CD4-positive, alpha-beta T cell (primary cell): ENCODE results near the gene HIP1R. TPM values are rescaled to one million over a fixed set of nuclear protein-coding genes. Genes with fewer than 3 reads are reported as not detected.

Source experiments
- ATAC-seq: fragments of 200-7000 bp; cut with Tn5 transposase; one replicate; pipeline ENCODE4 v1.10.0; 2022; ENCODE audit warnings: mild to moderate bottlenecking; ENCODE audit not compliant: poor library complexity
- CTCF ChIA-PET: fragments of 350-600 bp; sonication (Branson Sonifier 250); formaldehyde crosslinking; loops from one replicate; lab custom pipeline; 2021; ENCODE audit warnings: antibody characterized with exemption, inconsistent platforms; lab: Charles Lee
- POLR2A ChIA-PET: fragments of 350-600 bp; sonication (Branson Sonifier 250); formaldehyde crosslinking; loops from one replicate; lab custom pipeline; 2021; ENCODE audit warnings: antibody characterized with exemption, inconsistent platforms; lab: Charles Lee
- DNase-seq, 14 experiments: peaks; one replicate each; pipeline ENCODE4 v3.0.0-alpha.2; 2013 to 2020; ENCODE audit warnings: mixed read lengths in 2 of 14
- H3K27ac ChIP-seq, 2 donors: one replicate each; pipeline versions ENCODE4 v1.5.1 to v1.7.0; 2013; ENCODE audit warnings: low read length in 2 of 2, low read depth in 1 of 2, mild to moderate bottlenecking in 1 of 2
- H3K27me3 ChIP-seq, 2 experiments: 1 replicate in 1 of 2; 2 replicates in 1 of 2; pipeline versions ENCODE4 v1.6.1 to v1.7.0; 2013; ENCODE audit warnings: low read length in 2 of 2, control low read depth in 1 of 2, mild to moderate bottlenecking in 1 of 2, moderate library complexity in 1 of 2; ENCODE audit not compliant: insufficient read depth in 2 of 2, control insufficient read depth in 1 of 2
- H3K36me3 ChIP-seq: one replicate; pipeline ENCODE4 v1.6.1; 2013; ENCODE audit warnings: low read length, control low read depth; ENCODE audit not compliant: insufficient read depth
- H3K4me1 ChIP-seq: one replicate; pipeline ENCODE4 v1.6.1; 2013; ENCODE audit warnings: low read length, control low read depth; ENCODE audit not compliant: insufficient read depth
- H3K4me3 ChIP-seq: one replicate; pipeline ENCODE4 v1.5.1; 2013; ENCODE audit warnings: mild to moderate bottlenecking, low read length, moderate library complexity
- H3K9me3 ChIP-seq, 2 experiments: 1 replicate in 1 of 2; 2 replicates in 1 of 2; pipeline versions ENCODE4 v1.6.1 to v1.7.0; 2013; ENCODE audit warnings: low read length in 2 of 2, mild to moderate bottlenecking in 2 of 2, control low read depth in 1 of 2, moderate library complexity in 1 of 2; ENCODE audit not compliant: control insufficient read depth in 1 of 2, insufficient read depth in 1 of 2
- H3K27ac Mint-ChIP-seq: one replicate; pipeline ENCODE4 v1.8.0; 2020; ENCODE audit warnings: mixed read lengths
- H3K27me3 Mint-ChIP-seq: one replicate; pipeline ENCODE4 v1.8.0; 2021; ENCODE audit warnings: mixed read lengths
- H3K36me3 Mint-ChIP-seq: one replicate; pipeline ENCODE4 v1.8.0; 2021; ENCODE audit warnings: low read depth, mixed read lengths
- H3K4me1 Mint-ChIP-seq: one replicate; pipeline ENCODE4 v1.8.0; 2021; ENCODE audit warnings: low read depth, mixed read lengths
- H3K4me3 Mint-ChIP-seq: one replicate; pipeline ENCODE4 v1.8.0; 2020; ENCODE audit warnings: mild to moderate bottlenecking, mixed read lengths
- H3K9me3 Mint-ChIP-seq: one replicate; pipeline ENCODE4 v1.8.0; 2020; ENCODE audit warnings: mixed read lengths
- intact Hi-C, 2 experiments: fragments of 100-400 bp; cut with DNase I in 1 of 2; cut with micrococcal nuclease in 1 of 2; formaldehyde crosslinking; loops; one replicate each; pipeline versions ENCODE4 v1.15.1 to v1.9.0; 2023 to 2025; cut with DNase I, micrococcal nuclease
- total RNA-seq, 174 experiments: library from RNA in 2 of 174; stranded (reverse) in 2 of 174; gene quantifications; one replicate each; pipeline ENCODE4 v1.2.3 and lab custom pipeline; 2021 to 2026
- TF ChIP-seq, protein P1 (sequence below): fragments of 200-600 bp; IDR thresholded peaks from one replicate; pipeline ENCODE4 v1.8.0; 2022; ENCODE audit warnings: antibody characterized with exemption, mild to moderate bottlenecking

HIP1R gene
- total RNA-seq, 2 experiments from 2014 or later = 184 to 185 TPM

GRCh38 chr12:122882908-122883558 is 47.8 kb downstream of the HIP1R start:
- no peak overlapping the region for H3K4me3 ChIP-seq
- H3K4me1 ChIP-seq = peaks cover 59% of the 10 kb centered on the region
- H3K36me3 ChIP-seq = no peaks in the 10 kb centered on the region
- no peaks in the 10 kb centered on the region for H3K9me3 ChIP-seq
- TF ChIP-seq, protein P1, sequence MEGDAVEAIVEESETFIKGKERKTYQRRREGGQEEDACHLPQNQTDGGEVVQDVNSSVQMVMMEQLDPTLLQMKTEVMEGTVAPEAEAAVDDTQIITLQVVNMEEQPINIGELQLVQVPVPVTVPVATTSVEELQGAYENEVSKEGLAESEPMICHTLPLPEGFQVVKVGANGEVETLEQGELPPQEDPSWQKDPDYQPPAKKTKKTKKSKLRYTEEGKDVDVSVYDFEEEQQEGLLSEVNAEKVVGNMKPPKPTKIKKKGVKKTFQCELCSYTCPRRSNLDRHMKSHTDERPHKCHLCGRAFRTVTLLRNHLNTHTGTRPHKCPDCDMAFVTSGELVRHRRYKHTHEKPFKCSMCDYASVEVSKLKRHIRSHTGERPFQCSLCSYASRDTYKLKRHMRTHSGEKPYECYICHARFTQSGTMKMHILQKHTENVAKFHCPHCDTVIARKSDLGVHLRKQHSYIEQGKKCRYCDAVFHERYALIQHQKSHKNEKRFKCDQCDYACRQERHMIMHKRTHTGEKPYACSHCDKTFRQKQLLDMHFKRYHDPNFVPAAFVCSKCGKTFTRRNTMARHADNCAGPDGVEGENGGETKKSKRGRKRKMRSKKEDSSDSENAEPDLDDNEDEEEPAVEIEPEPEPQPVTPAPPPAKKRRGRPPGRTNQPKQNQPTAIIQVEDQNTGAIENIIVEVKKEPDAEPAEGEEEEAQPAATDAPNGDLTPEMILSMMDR = no peak
- no peak overlapping the region for H3K27ac ChIP-seq
- H3K4me3 Mint-ChIP-seq = peak overlapping the region; percentile 7
- no peak for ATAC-seq
- no peaks in the 10 kb centered on the region for H3K9me3 Mint-ChIP-seq
- H3K27ac Mint-ChIP-seq = peak overlapping the region; percentile 73
- peaks cover 93% of the 10 kb centered on the region for H3K4me1 Mint-ChIP-seq
- POLR2A ChIA-PET = interaction anchor here (0.8 to 3.8 kb wide), 5 partner anchors 9 to 47 kb away, joined by 3 to 35 read pairs (median 3); partner anchors contain the start of gene VPS37B
- peaks cover 11% of the 10 kb centered on the region for H3K36me3 Mint-ChIP-seq
- CTCF ChIA-PET = interaction anchor here (1.3 kb wide), 1 partner anchor 11 kb away, joined by 3 read pairs; no protein-coding TSS in a partner anchor
- intact Hi-C loops = no loop called here
- no peaks in the 10 kb centered on the region for H3K27me3 ChIP-seq
- no peaks in the 10 kb centered on the region for H3K27me3 Mint-ChIP-seq
- DNase-seq = no peak

GRCh38 chr12:122884091-122884826 is 49.0 kb downstream of the HIP1R start:
- Mint-ChIP-seq H3K9me3 (no peaks in the 10 kb centered on the region), H3K4me1 (peaks cover 93% of the 10 kb centered on the region), H3K4me3 (no peak overlapping the region), H3K27ac (no peak overlapping the region), H3K36me3 (peaks cover 12% of the 10 kb centered on the region), H3K27me3 (no peaks in the 10 kb centered on the region)
- CTCF ChIA-PET = no interaction called here
- no peak overlapping the region for H3K4me3 ChIP-seq
- no peak for ATAC-seq
- TF ChIP-seq, protein P1 = no peak
- H3K27ac ChIP-seq = no peak overlapping the region
- POLR2A ChIA-PET = interaction anchor here (0.8 to 3.8 kb wide), 3 partner anchors 11 to 48 kb away, joined by 3 to 12 read pairs (median 3); no protein-coding TSS in a partner anchor
- intact Hi-C loops = no loop called here
- no peaks in the 10 kb centered on the region for H3K27me3 ChIP-seq
- DNase-seq = no peak
- H3K9me3 ChIP-seq = no peaks in the 10 kb centered on the region
- H3K36me3 ChIP-seq = no peaks in the 10 kb centered on the region
- peaks cover 58% of the 10 kb centered on the region for H3K4me1 ChIP-seq

DNA sequence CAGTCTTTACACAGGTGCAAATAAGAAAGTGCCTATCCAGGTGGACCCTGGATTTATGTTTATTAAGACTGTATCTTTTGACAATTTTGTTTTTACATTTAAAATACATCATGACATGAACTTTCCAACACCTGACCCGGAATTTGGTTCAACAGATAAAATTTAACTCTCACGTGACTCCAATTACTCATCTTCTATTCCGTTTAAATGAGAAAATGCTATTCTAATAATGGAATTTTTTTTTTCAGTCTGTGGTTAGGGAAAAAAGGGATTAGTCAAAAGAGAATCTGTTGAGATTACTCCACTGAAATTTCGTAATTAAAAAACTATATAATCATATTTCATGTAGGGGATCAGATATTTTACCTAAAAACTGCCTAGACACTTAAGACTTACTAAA is 49.6 kb downstream of the HIP1R start:
- intact Hi-C loops = no loop called here
- TF ChIP-seq, protein P1 = no peak
- H3K27me3 Mint-ChIP-seq = no peaks in the 10 kb centered on the region
- Histone ChIP-seq H3K27ac (no peak overlapping the region), H3K4me1 (peaks cover 59% of the 10 kb centered on the region), H3K9me3 (no peaks in the 10 kb centered on the region), H3K4me3 (no peak overlapping the region), H3K27me3 (no peaks in the 10 kb centered on the region), H3K36me3 (no peaks in the 10 kb centered on the region)
- DNase-seq (no peak), ATAC-seq (no peak)
- no peak overlapping the region for H3K4me3 Mint-ChIP-seq
- H3K4me1 Mint-ChIP-seq = peaks cover 92% of the 10 kb centered on the region
- ChIA-PET CTCF (no interaction called here), POLR2A (interaction anchor here (0.7 to 3.8 kb wide), 5 partner anchors 11 to 360 kb away, joined by 3 to 12 read pairs (median 4); partner anchors contain the start of genes MPHOSPH9 and MTRFR)
- H3K27ac Mint-ChIP-seq = no peak overlapping the region
- peaks cover 12% of the 10 kb centered on the region for H3K36me3 Mint-ChIP-seq
- H3K9me3 Mint-ChIP-seq = no peaks in the 10 kb centered on the region
